ENCODE measurements around the gene SLC7A5. TPM values are rescaled to one million over a fixed set of nuclear protein-coding genes. Genes with fewer than 3 reads are reported as not detected.

Gene SLC7A5
- polyA plus RNA-seq, 1 experiment, result 17.9 TPM

DNA sequence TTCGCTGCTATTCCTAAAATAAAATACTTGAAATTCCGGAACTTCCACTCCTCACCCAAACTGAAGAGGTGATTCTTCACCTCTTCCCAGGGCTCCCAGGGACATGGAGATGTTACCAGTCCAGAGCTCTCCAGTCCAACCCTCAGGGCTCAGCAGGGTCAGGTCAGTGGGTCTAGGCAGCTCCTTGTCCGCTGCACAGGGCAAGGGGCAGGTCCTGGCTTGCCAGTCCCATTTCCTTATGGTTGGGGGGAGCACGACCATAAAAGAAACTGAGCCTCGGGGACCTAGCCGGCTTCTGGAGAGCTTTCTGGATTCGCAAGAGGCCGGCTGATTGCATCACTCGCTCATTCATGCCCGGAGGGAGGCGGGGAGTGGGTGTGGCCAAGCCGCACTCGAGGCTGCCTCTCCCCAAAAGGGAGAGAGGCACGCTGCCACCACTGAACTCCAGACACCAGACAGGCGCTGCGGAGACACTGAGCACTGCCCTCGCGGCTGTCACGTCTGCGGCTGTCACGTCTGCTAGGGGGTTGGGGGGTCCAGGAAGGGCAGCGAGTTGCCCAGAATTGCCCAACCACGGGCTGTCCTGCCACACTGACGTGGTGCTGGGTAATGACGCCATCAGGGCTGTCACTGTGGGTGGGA, 15.8 kb downstream of the SLC7A5 start:
- H3K27ac ChIP-seq (ENCODE audit: low read depth, low read length), result peak overlapping the region; percentile 97
- DNase-seq (ENCODE audit: low read depth, low spot score), result peak; percentile 67
- ChIA-PET POLR2A (interaction anchor here (0.9 to 1.5 kb wide), 3 partner anchors 15 to 64 kb away, joined by 3 to 9 read pairs (median 3); partner anchors contain the start of gene SLC7A5), CTCF (interaction anchor here (1.7 to 1.9 kb wide), 2 partner anchors 18 to 74 kb away, joined by 6 to 9 read pairs; no protein-coding TSS in a partner anchor)
- no peaks in the 10 kb centered on the region; the same call in 1 of the 2 replicates for H3K9me3 ChIP-seq (ENCODE audit: control insufficient read depth, insufficient read depth, low read length)
- H3K4me3 ChIP-seq (ENCODE audit: low read depth, low read length), result peak overlapping the region; percentile 51
- TF ChIP-seq, protein P1, sequence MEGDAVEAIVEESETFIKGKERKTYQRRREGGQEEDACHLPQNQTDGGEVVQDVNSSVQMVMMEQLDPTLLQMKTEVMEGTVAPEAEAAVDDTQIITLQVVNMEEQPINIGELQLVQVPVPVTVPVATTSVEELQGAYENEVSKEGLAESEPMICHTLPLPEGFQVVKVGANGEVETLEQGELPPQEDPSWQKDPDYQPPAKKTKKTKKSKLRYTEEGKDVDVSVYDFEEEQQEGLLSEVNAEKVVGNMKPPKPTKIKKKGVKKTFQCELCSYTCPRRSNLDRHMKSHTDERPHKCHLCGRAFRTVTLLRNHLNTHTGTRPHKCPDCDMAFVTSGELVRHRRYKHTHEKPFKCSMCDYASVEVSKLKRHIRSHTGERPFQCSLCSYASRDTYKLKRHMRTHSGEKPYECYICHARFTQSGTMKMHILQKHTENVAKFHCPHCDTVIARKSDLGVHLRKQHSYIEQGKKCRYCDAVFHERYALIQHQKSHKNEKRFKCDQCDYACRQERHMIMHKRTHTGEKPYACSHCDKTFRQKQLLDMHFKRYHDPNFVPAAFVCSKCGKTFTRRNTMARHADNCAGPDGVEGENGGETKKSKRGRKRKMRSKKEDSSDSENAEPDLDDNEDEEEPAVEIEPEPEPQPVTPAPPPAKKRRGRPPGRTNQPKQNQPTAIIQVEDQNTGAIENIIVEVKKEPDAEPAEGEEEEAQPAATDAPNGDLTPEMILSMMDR (IDR thresholded peaks at IDR 0.05; ENCODE audit: low read depth, low read length), result no peak
- no peaks in the 10 kb centered on the region for H3K27me3 ChIP-seq (ENCODE audit: control insufficient read depth, insufficient read depth, low read length)

DNA sequence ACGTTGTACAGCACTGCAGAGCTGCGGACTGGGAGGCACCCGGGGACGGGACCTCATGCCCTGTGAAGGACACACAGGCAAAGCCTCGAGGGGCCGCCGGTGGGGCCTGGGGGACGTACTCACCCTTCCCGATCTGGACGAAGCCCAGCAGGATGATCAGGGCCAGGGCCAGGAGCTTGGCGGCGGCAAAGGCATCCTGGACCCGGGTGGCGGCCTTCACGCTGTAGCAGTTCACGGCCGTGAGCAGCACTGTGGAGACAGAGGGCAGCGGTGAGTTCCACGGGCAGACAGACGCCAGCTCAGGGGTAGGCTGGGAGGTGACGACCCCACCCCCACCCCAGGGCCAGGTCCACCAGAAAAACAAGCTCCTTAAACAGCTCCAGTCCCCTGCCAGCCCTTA, 17.7 kb downstream of the SLC7A5 start:
- ChIA-PET POLR2A (interaction anchor here (0.6 kb wide), 1 partner anchor 13 kb away, joined by 9 read pairs; no protein-coding TSS in a partner anchor), CTCF (interaction anchor here (3.4 kb wide), 1 partner anchor 18 kb away, joined by 46 read pairs; the partner anchor contains the start of gene SLC7A5)
- no peak overlapping the region for H3K4me3 ChIP-seq (ENCODE audit: low read depth, low read length)
- no peaks in the 10 kb centered on the region for H3K9me3 ChIP-seq (ENCODE audit: control insufficient read depth, insufficient read depth, low read length)
- H3K27ac ChIP-seq (ENCODE audit: low read depth, low read length), result no peak overlapping the region
- DNase-seq (ENCODE audit: low read depth, low spot score), result no peak
- H3K27me3 ChIP-seq (ENCODE audit: control insufficient read depth, insufficient read depth, low read length), result no peaks in the 10 kb centered on the region
- TF ChIP-seq, protein P1 (IDR thresholded peaks at IDR 0.05; ENCODE audit: low read depth, low read length), result no peak

DNA sequence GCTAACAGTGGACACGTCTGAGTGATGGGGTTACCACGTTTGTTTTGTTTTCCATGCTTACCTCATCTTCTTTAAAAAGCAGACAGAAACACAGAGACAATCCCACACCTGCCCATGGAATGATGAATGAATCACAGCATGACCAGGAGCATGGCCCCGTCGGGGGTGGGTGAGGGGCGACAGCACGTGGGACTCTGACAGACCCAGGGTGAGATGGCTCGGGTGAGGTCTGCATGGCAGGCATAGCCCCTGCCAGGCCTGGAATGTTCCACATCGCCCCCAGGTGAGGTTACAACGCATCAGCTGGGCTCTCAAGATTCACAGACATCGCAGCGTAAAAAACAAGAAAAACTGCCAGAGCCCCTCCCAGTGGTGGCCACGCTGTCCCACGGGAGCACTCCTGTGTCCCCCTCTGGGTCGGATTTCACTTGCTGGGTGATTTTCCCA, 18.1 kb downstream of the SLC7A5 start:
- TF ChIP-seq, protein P1 (IDR thresholded peaks at IDR 0.05; ENCODE audit: low read depth, low read length), result no peak
- H3K4me3 ChIP-seq (ENCODE audit: low read depth, low read length), result no peak overlapping the region
- no peak overlapping the region for H3K27ac ChIP-seq (ENCODE audit: low read depth, low read length)
- CTCF ChIA-PET, result interaction anchor here (2.8 to 3.4 kb wide), 2 partner anchors 12 to 19 kb away, joined by 41 to 46 read pairs; partner anchors contain the start of gene SLC7A5
- POLR2A ChIA-PET, result no interaction called here
- H3K9me3 ChIP-seq (ENCODE audit: control insufficient read depth, insufficient read depth, low read length), result no peaks in the 10 kb centered on the region
- H3K27me3 ChIP-seq (ENCODE audit: control insufficient read depth, insufficient read depth, low read length), result no peaks in the 10 kb centered on the region
- no peak for DNase-seq (ENCODE audit: low read depth, low spot score)

DNA sequence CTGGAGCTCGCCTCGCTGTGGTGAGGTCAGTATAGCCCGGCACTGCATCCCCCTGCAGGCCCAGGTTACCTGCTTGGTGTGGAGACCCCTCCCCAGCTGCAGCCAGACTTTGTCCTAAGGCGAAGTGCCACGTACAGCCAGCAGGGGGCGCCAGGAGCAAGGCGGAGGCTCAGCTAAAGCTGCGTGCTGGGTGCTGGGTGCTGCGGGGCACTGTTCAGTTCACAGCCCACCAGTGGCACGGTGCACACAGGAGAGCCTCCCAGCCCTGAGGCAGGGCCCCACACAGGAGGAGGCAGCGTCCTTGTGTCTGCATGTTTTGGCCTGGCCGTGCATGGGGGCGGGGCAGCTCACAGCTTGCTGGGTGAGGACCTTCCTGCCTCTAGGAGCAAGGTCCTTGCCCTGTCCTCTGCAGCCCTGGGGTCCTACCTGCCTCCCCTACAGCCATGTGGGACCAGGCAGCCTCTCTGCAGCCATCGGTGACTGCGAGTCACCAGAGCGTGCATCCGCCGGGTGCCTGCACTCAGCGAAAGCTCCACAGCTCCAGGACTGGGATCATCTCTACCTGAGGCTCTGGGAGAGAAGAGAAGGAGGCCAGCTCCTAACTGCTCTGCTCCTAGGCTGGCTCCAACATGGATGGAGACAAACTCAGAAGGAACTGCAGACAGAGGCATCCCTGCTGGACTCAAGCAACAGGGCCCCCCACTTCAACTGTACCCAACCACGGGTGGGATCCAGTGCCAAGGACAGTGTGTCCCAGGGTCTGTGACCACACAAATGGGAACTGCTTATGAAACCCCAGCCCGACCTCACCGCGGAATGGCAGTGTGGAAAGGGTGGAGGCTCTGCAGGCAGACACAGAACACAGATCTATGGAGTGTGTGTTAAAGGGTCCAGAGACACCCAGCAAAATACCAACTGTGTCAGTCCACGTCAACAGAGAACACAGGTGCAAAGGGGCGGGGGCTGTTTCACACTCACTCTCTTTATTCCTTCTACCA, 19.0 kb downstream of the SLC7A5 start:
- peak overlapping the region; percentile 11 for H3K27ac ChIP-seq (ENCODE audit: low read depth, low read length)
- TF ChIP-seq, protein P1 (IDR thresholded peaks at IDR 0.05; ENCODE audit: low read depth, low read length), result peak; percentile 85
- CTCF ChIA-PET, result interaction anchor here (0.7 to 3.4 kb wide), 19 partner anchors 10 to 77 kb away, joined by 3 to 46 read pairs (median 7); partner anchors contain the start of gene SLC7A5
- no peak overlapping the region for H3K4me3 ChIP-seq (ENCODE audit: low read depth, low read length)
- no peaks in the 10 kb centered on the region for H3K27me3 ChIP-seq (ENCODE audit: control insufficient read depth, insufficient read depth, low read length)
- H3K9me3 ChIP-seq (ENCODE audit: control insufficient read depth, insufficient read depth, low read length), result no peaks in the 10 kb centered on the region
- no peak for DNase-seq (ENCODE audit: low read depth, low spot score)
- POLR2A ChIA-PET, result interaction anchor here (0.7 to 1.0 kb wide), 2 partner anchors 21 to 43 kb away, joined by 3 read pairs; no protein-coding TSS in a partner anchor
